ENCODE results near the gene PRKCA. TPM values are rescaled to one million over a fixed set of nuclear protein-coding genes. Genes with fewer than 3 reads are reported as not detected.
A peak's percentile ranks its signal among the peaks of the same experiment; 100 is the strongest.

The PRKCA gene
- total RNA-seq, 3 donors from 2014 or later (not counting 1 experiment from before 2014, with no cell fraction given): 19.6 to 29.0 (median 20.4) TPM

GRCh38 chr17:66373079-66373478 lies 70.7 kb downstream of the PRKCA start:
- Mint-ChIP-seq H3K36me3 (no peaks in the 10 kb centered on the region), H3K4me1 (peaks cover 14 to 29% of the 10 kb centered on the region in 2 donors), H3K4me3 (no peak overlapping the region), H3K27me3 (ENCODE audit: low read depth in 2 of 2) (no peaks in the 10 kb centered on the region), H3K27ac (peak overlapping the region in 1 of 2 donors; percentile 83), H3K9me3 (no peaks in the 10 kb centered on the region)
- WGBS (ENCODE audit: insufficient coverage): 75% methylated on average over 2 of the region's 3 CpGs
- Histone ChIP-seq H3K9me3 (ENCODE audit: control insufficient read depth, insufficient read depth, low read length) (no peaks in the 10 kb centered on the region), H3K4me3 (ENCODE audit: low read length) (no peak overlapping the region), H3K36me3 (ENCODE audit: control insufficient read depth, insufficient read depth, low read length) (no peaks in the 10 kb centered on the region), H3K27me3 (ENCODE audit: control insufficient read depth, insufficient read depth, low read length) (no peaks in the 10 kb centered on the region), H3K27ac (ENCODE audit: low read length) (no peak overlapping the region), H3K4me1 (ENCODE audit: control insufficient read depth, insufficient read depth, low read length) (peaks cover 7% of the 10 kb centered on the region)
- ATAC-seq (no peak), DNase-seq (no peak)
- intact Hi-C loops (cut with micrococcal nuclease): no loop called here
- no peak for TF ChIP-seq CTCF (IDR thresholded peaks at IDR 0.05)

- peaks cover 14 to 29% of the 10 kb centered on the region in 2 donors for H3K4me1 Mint-ChIP-seq
- peak overlapping the region; percentile 5 to 83 for H3K27ac Mint-ChIP-seq
- DNase-seq: peak; percentile 46 to 74
Measured at GRCh38 chr17:66373944-66374817, 71.8 kb downstream of the PRKCA start.

GRCh38 chr17:66375121-66375520 lies 72.7 kb downstream of the PRKCA start:
- no peak for DNase-seq
- Mint-ChIP-seq H3K27ac (peak overlapping the region; percentile 5 to 83), H3K36me3 (no peaks in the 10 kb centered on the region), H3K4me3 (no peak overlapping the region), H3K9me3 (no peaks in the 10 kb centered on the region), H3K4me1 (peaks cover 14 to 29% of the 10 kb centered on the region in 2 donors), H3K27me3 (ENCODE audit: low read depth in 2 of 2) (no peaks in the 10 kb centered on the region)
- no peak for TF ChIP-seq CTCF (IDR thresholded peaks at IDR 0.05)
- Histone ChIP-seq H3K27ac (ENCODE audit: low read length) (no peak overlapping the region), H3K9me3 (ENCODE audit: control insufficient read depth, insufficient read depth, low read length) (no peaks in the 10 kb centered on the region), H3K27me3 (ENCODE audit: control insufficient read depth, insufficient read depth, low read length) (no peaks in the 10 kb centered on the region), H3K4me3 (ENCODE audit: low read length) (no peak overlapping the region), H3K4me1 (ENCODE audit: control insufficient read depth, insufficient read depth, low read length) (peaks cover 7% of the 10 kb centered on the region), H3K36me3 (ENCODE audit: control insufficient read depth, insufficient read depth, low read length) (no peaks in the 10 kb centered on the region)
- intact Hi-C loops (cut with micrococcal nuclease): no loop called here
- no peak for ATAC-seq
- 77% methylated on average over 8 of the region's 8 CpGs for WGBS (ENCODE audit: insufficient coverage)

More at GRCh38 chr17:66373944-66374817, 71.8 kb downstream of the PRKCA start:
- Histone ChIP-seq H3K27me3 (ENCODE audit: control insufficient read depth, insufficient read depth, low read length) (no peaks in the 10 kb centered on the region), H3K4me1 (ENCODE audit: control insufficient read depth, insufficient read depth, low read length) (peaks cover 7% of the 10 kb centered on the region), H3K36me3 (ENCODE audit: control insufficient read depth, insufficient read depth, low read length) (no peaks in the 10 kb centered on the region), H3K9me3 (ENCODE audit: control insufficient read depth, insufficient read depth, low read length) (no peaks in the 10 kb centered on the region), H3K27ac (ENCODE audit: low read length) (no peak overlapping the region), H3K4me3 (ENCODE audit: low read length) (no peak overlapping the region)
- no peaks in the 10 kb centered on the region for H3K9me3 Mint-ChIP-seq
- no peaks in the 10 kb centered on the region for H3K36me3 Mint-ChIP-seq
- WGBS (ENCODE audit: insufficient coverage): 76% methylated on average over 17 of the region's 18 CpGs
- peak overlapping the region; percentile 9 for H3K4me3 Mint-ChIP-seq
- peak; percentile 77 to 95 (median 94) for ATAC-seq
- TF ChIP-seq CTCF (IDR thresholded peaks at IDR 0.05): no peak
- H3K27me3 Mint-ChIP-seq (ENCODE audit: low read depth in 2 of 2): no peaks in the 10 kb centered on the region
- intact Hi-C loops (cut with micrococcal nuclease): no loop called here
